Smooth muscle cell (in vitro differentiated cells): ENCODE measurements around the gene OR6S1. TPM values are rescaled to one million over a fixed set of nuclear protein-coding genes. Genes with fewer than 3 reads are reported as not detected.

ENCODE experiments used
- DNase-seq: peaks from one replicate; lab custom pipeline; 2025; ENCODE audit not compliant: unreplicated experiment; lab: John Stamatoyannopoulos, UW
- H2AFZ ChIP-seq: fragments of 200-600 bp; sonication (generic); 2 replicates; pipeline ENCODE4 v1.6.0; 2016; ENCODE audit warnings: antibody characterized with exemption, low read depth, mild to moderate bottlenecking
- H3F3A ChIP-seq: fragments of 200-600 bp; sonication (generic); 2 replicates; pipeline ENCODE4 v1.6.0; 2017; ENCODE audit warnings: antibody characterized with exemption, low read depth
- H3K27ac ChIP-seq: fragments of 200-600 bp; sonication (generic); 2 replicates; pipeline ENCODE4 v1.5.1; 2016; ENCODE audit warnings: low read depth, mild to moderate bottlenecking
- H3K27me3 ChIP-seq: fragments of 200-600 bp; sonication (generic); 2 replicates; pipeline ENCODE4 v1.6.1; 2016; ENCODE audit warnings: low read depth, mild to moderate bottlenecking
- H3K36me3 ChIP-seq: fragments of 200-600 bp; sonication (generic); 2 replicates; pipeline ENCODE4 v1.5.1; 2016; ENCODE audit warnings: low read depth
- H3K4me1 ChIP-seq: fragments of 200-600 bp; sonication (generic); 2 replicates; pipeline ENCODE4 v1.5.1; 2016; ENCODE audit warnings: low read depth
- H3K4me2 ChIP-seq: fragments of 200-600 bp; sonication (generic); 2 replicates; pipeline ENCODE4 v1.6.0; 2016; ENCODE audit warnings: mild to moderate bottlenecking
- H3K4me3 ChIP-seq: fragments of 200-600 bp; sonication (generic); 2 replicates; pipeline ENCODE4 v1.5.1; 2016; ENCODE audit warnings: mild to moderate bottlenecking
- H3K79me2 ChIP-seq: fragments of 200-600 bp; sonication (generic); 2 replicates; pipeline ENCODE4 v1.6.0; 2016; ENCODE audit warnings: low read depth, mild to moderate bottlenecking
- H3K9ac ChIP-seq: fragments of 200-600 bp; sonication (generic); 2 replicates; pipeline ENCODE4 v1.6.0; 2016; ENCODE audit warnings: low read depth
- H3K9me3 ChIP-seq: fragments of 200-600 bp; sonication (generic); replicated peaks from 2 replicates; pipeline ENCODE4 v1.5.1; 2016; ENCODE audit warnings: low read depth
- H4K20me1 ChIP-seq: fragments of 200-600 bp; sonication (generic); 2 replicates; pipeline ENCODE4 v1.6.0; 2016; ENCODE audit warnings: low read depth
- WGBS: methylation state at CpG from one replicate; pipeline ENCODE4 v1.1.7; 2016; ENCODE audit warnings: low lambda C conversion rate; 5-methylcytosine and 5-hydroxymethylcytosine counted together
- polyA plus RNA-seq: library from polyadenylated mRNA; unstranded; fragments of >200 nt; fragmentation: Nextera tagmentation; extraction: Ambion mirVana; gene quantifications from 2 replicates; pipeline ENCODE4 v1.2.1, GENCODE V29; 2016
- total RNA-seq: library from RNA; depleted of rRNA; stranded (reverse); fragments of >200 nt; gene quantifications from 2 replicates; pipeline ENCODE4 v1.2.3, GENCODE V29; 2014
- TF ChIP-seq, protein P1 (sequence below): fragments of 200-600 bp; sonication (generic); IDR thresholded peaks from 2 replicates; pipeline ENCODE4 v1.5.1; 2017; ENCODE audit warnings: borderline replicate concordance, mild to moderate bottlenecking, antibody characterized with exemption; ENCODE audit not compliant: insufficient read depth, poor library complexity, severe bottlenecking

Gene OR6S1
- total and polyA plus RNA-seq, 2 experiments from 2014 or later: not detected

DNA sequence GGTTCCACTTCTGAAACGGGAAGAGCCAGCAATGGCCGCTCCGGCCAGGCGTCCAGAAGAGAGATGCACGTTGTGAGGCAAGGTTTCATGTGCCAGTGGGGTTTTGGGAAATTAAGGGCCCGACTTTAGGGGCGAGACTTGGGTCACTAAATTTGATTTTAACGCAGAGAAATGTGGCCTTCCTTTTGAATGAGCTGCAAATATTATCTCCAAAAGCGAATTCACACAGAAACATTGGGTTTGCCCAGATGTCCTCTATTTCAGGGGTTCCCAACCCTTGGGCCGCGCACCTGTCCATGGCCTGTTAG lies 40.6 kb upstream of the OR6S1 start:
- Histone ChIP-seq H3K27me3 (no peaks in the 10 kb centered on the region), H3K79me2 (no peaks in the 10 kb centered on the region), H3K27ac (peak overlapping the region; percentile 98), H3K4me1 (peaks cover 12% of the 10 kb centered on the region), H3F3A (peaks cover 34% of the 10 kb centered on the region), H3K4me2 (peak overlapping the region; percentile 94), H3K9ac (peak overlapping the region; percentile 97), H3K36me3 (no peaks in the 10 kb centered on the region), H3K9me3 (no peaks in the 10 kb centered on the region), H2AFZ (peak overlapping the region; percentile 90), H3K4me3 (peak overlapping the region; percentile 94), H4K20me1 (no peaks in the 10 kb centered on the region)
- TF ChIP-seq, protein P1, sequence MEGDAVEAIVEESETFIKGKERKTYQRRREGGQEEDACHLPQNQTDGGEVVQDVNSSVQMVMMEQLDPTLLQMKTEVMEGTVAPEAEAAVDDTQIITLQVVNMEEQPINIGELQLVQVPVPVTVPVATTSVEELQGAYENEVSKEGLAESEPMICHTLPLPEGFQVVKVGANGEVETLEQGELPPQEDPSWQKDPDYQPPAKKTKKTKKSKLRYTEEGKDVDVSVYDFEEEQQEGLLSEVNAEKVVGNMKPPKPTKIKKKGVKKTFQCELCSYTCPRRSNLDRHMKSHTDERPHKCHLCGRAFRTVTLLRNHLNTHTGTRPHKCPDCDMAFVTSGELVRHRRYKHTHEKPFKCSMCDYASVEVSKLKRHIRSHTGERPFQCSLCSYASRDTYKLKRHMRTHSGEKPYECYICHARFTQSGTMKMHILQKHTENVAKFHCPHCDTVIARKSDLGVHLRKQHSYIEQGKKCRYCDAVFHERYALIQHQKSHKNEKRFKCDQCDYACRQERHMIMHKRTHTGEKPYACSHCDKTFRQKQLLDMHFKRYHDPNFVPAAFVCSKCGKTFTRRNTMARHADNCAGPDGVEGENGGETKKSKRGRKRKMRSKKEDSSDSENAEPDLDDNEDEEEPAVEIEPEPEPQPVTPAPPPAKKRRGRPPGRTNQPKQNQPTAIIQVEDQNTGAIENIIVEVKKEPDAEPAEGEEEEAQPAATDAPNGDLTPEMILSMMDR: no peak
- DNase-seq: no peak
- 1% methylated on average over 11 of the region's 11 CpGs for WGBS

DNA sequence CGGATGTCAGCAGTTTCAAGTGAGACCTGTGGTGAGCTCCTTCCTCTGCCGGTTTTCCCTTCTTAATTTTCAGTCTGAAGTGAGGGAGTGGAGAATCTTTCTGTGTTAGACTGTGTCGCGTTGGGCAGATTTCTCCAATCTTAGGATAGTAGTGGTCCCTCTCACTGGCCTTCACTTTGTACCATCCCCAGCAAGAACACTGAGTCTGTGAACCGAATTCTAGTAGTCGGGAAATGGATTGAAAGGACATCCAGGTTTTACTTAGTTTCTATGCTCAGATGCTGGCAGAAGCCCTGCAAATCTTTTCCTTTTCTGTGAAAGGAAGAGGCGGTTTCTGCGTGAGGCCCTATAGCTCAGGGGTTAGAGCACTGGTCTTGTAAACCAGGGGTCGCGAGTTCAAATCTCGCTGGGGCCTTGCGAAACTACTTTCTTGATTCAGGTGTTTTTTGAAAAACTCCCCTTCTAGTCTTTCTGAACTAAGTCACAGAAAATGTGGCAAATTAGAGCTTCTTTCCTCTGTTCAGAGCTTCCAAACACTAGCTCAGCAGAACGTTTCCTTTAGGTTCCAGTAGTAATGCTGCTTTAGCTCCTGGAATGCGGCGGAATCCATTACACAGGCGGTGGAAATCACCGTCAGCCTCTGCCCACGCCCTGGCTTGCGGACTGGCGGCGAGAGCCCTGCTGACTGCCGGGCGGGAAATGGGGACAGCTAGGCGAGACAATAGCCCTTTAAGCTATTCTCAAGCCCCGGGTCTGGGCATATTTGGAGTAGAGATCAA lies 40.0 kb upstream of the OR6S1 start:
- H3K79me2 ChIP-seq: no peaks in the 10 kb centered on the region
- TF ChIP-seq, protein P1: no peak
- H3K4me3 ChIP-seq: peak overlapping the region; percentile 94
- H3K36me3 ChIP-seq: no peaks in the 10 kb centered on the region
- peak overlapping the region; percentile 97 for H3K9ac ChIP-seq
- WGBS: 1% methylated on average over 25 of the region's 25 CpGs
- H3K27ac ChIP-seq: peak overlapping the region; percentile 98
- peaks cover 12% of the 10 kb centered on the region for H3K4me1 ChIP-seq
- peak overlapping the region; percentile 90 for H2AFZ ChIP-seq
- peak overlapping the region; percentile 94 for H3K4me2 ChIP-seq
- DNase-seq: peak; percentile 58
- H4K20me1 ChIP-seq: no peaks in the 10 kb centered on the region
- H3K27me3 ChIP-seq: no peaks in the 10 kb centered on the region
- H3K9me3 ChIP-seq: no peaks in the 10 kb centered on the region
- peaks cover 34% of the 10 kb centered on the region for H3F3A ChIP-seq

DNA sequence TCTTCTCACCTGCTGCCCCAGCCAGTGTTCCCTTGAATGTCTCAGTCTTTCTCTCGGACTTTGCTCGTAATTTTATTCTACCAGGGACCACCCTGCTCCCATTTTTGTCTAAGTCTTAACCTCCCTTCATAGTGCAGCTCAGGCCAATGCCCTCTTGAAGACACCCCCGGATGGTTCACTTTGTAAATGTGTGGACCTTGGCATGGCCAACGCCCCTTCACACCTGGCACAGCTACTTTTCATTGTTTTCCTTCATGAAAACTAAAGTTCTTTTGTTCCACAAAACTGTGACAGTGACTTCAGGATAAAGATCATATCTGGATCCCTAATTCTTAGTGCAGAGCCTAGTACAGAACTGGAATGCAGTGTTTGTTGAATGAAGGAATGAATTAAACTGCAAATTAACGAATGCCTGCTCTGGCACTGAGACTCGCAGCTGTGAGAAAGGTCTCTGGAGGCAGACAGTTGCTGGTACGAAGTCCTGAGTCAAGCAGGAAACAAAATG lies 39.4 kb upstream of the OR6S1 start:
- H3K27ac ChIP-seq: peak overlapping the region; percentile 98
- H2AFZ ChIP-seq: peak overlapping the region; percentile 89
- no peaks in the 10 kb centered on the region for H3K27me3 ChIP-seq
- no peak for DNase-seq
- no peaks in the 10 kb centered on the region for H4K20me1 ChIP-seq
- no peaks in the 10 kb centered on the region for H3K36me3 ChIP-seq
- TF ChIP-seq, protein P1: no peak
- peak overlapping the region; percentile 94 for H3K4me3 ChIP-seq
- H3K9ac ChIP-seq: peak overlapping the region; percentile 97
- H3K4me2 ChIP-seq: peak overlapping the region; percentile 94
- no peaks in the 10 kb centered on the region for H3K79me2 ChIP-seq
- H3F3A ChIP-seq: peaks cover 34% of the 10 kb centered on the region
- no peaks in the 10 kb centered on the region for H3K9me3 ChIP-seq
- 25% methylated on average over 7 of the region's 7 CpGs for WGBS
- peaks cover 12% of the 10 kb centered on the region for H3K4me1 ChIP-seq
